Measurements from ENCODE around the gene LRPPRC.
"Not testable (repeated sequence)": the region's sequence is repeated elsewhere in the genome, so short reads cannot be mapped to it uniquely, and the experiment has no call there.

Gene LRPPRC

DNA sequence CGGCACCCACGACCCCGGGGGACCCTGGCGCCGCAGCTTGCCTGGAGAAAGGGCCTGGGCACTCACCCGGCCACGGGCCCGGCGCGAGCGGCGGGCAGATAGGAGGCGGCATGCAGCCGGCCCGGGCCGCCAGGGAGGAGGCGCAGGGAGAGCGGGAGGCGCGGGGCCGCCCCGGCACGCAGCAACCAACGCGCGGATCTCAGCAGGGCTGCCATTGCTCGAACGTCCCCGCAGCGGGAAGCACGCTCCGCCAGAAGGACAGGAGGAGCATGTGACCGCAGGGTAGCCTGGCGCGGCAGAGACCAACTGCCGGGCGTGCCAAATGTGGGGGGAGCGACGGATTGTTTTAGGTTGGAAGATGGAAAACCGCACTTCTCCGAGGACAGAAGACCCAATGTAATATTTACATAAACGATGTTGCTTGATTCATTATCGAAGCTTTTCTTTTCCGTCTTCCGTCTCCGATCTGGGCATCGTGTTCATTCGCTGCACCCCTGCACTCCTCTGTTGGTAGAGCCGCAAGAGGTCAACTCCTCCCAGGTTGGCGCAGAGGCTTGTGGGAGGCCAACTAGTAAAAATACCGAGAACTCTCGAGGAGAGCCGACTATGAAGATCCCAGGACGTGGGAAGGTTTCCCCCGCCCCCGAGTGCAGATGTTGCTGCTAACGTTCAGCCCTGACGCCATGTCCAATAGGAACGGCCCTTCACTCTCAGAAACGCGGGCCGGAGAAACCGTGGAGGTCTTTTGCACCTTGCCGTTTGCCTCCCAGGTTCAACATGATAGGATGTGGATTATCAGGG is at the start of gene LRPPRC:
Gene LRPPRC, minus strand, starts transcription at position 257 of the 801 bp plus-strand sequence. Its CDS starts 42 bp downstream, at position 215.
- peak; percentile 85 for DNase-seq

DNA sequence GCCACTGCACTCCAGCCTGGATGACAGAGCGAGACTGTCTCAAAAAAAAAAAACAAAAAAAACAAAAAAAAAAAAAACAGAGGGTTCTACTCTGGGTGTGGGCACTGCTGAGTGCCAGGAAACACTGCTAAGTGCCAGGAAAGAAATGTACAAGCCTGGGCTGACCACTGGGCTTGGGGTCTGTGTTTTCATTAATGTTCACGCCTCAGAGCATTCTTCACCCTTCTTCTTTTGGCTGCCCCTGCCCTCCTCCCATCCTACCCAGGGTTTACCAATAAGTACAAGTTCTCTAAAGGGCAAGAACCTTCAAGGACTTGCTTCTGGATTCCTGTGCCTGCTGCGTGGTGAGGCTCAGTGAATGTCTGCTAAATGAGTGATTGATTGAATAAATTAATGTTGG is 49.3 kb upstream of the LRPPRC start:
- DNase-seq = no peak

- peak; percentile 68 for DNase-seq
Observed at GRCh38 chr2:44044281-44044720, 48.5 kb upstream of the LRPPRC start.

GRCh38 chr2:44040365-44040764 is 44.6 kb upstream of the LRPPRC start:
- no peak for DNase-seq

DNA sequence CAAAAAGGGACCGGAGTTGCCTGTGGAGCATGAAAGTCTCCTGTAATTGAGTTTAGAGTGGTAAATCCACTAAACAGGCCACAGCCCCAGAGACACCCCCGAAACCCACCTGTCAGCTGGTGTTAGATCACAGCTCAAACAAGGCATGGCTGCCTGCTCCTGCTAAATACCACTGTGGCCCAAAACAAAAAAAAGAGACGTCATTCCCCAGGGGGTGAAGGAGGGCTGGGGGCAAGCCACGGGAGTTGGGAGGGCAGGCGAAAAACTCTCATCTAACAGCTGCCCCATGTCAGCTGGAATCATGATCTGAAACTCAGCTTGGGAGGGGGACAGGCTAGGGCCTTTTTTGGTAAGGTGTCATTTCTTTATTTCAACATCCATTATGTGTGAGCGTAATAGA is 42.5 kb upstream of the LRPPRC start:
- DNase-seq = no peak

DNA sequence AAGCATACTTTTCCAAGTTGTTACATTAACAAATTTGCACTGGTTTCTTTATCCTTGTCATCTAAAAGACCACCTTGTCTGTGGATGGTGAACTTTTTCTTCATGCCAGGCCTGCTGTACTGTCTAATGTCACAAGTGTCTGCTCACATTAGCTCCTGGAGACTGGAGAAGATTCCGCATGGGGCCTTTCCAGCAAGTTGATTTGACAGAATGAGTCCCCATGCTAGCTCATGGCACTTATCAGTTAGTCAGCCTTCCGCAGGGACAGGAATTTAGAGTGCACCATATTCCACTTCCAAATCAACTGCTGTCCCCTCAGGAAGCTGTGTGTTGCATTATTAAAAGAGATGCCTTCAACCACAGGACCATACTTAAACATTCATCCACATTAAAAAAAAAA is 41.4 kb upstream of the LRPPRC start:
- DNase-seq = no peak

- no peak for DNase-seq
Observed at GRCh38 chr2:44033947-44034346, 38.2 kb upstream of the LRPPRC start.

DNA sequence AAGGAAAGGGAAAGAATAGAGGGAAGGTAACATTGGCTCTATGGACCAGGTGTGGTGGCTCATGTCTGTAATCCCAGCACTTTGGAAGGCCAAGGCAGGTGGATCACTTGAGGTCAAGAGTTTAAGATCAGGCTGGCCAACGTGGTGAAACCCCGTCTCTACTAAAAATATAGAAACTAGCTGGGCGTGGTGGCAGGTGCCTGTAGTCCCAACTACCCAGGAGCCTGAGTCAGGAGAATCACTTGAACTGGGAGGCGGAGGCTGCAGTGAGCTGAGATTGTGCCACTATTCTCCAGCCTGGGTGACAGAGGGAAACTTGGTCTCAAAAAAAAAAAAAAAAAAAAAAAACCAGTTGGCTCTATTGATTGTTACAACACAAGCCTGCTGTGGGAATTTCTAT is 31.3 kb upstream of the LRPPRC start:
- not testable (repeated sequence) for DNase-seq

DNA sequence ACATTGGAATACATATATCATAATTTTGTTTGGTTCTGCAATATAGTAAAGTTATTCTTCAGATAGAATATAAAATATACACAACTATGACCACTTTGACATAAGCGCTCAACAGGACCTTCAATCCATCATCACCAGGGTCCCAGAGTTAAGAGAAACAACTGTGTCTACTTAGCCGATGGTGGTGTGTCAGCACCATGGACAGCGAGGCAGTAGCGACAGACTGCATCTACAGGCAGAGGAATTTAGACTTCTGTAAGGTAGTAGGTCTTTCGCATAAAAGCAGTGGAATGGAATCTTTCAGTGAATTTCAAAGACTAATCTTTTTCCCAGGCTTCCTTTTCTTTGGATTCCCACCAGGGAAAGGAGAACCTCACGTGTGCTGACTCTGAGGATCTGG is 20.5 kb upstream of the LRPPRC start:
- DNase-seq = peak; percentile 11

GRCh38 chr2:44015239-44015638 is 19.4 kb upstream of the LRPPRC start:
- no peak for DNase-seq

- not testable (repeated sequence) for DNase-seq
Observed at GRCh38 chr2:44013205-44013604, 17.4 kb upstream of the LRPPRC start.

GRCh38 chr2:44010266-44010665 is 14.5 kb upstream of the LRPPRC start:
- DNase-seq = no peak

GRCh38 chr2:44009136-44009735 is 13.4 kb upstream of the LRPPRC start:
- no peak for DNase-seq

- no peak for DNase-seq
Observed at GRCh38 chr2:44005846-44006245, 10.1 kb upstream of the LRPPRC start.

DNA sequence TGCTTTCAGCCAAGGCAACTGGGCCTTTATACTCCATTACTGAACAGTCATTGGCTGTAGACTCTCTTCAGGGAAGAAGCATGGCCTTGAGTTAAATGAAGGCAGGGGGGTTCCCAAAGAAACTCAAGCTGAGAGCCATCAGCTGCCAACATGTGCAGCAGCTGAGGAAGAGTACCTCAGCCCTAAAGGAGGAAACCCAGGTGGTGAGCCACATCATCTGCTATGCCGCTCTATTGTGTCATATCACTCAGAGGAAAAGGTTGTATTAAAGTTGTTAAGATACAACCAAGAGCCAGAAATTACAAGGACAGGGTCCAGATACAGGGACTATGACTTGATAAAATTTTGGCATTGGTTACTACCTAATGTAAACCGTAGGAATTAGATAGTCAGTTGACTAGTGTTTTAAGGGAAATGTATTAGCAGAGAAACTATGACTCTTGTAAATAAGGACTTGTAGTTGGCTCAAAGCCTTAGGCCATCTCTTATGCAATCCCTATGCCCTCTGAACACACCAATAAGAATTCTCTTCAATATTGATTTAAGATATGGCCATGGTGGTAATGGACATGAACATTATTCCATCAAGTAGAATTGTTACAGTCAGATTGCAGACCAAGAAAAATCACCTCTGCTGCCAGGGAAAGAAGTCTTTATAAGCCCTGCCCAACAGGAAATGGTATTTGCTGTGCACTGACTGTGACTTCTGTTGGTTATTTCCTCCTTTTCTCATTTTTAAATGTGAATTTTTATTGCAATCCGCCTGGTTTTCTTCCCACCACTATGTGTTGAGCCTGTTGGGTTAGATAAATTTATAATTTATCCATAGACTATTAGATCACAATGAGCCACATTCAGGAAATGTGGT is 9.2 kb upstream of the LRPPRC start:
- DNase-seq = no peak

- DNase-seq = no peak
Observed at GRCh38 chr2:44001716-44002115, 5.9 kb upstream of the LRPPRC start.

GRCh38 chr2:43998263-43998662 is 2.5 kb upstream of the LRPPRC start:
- DNase-seq = no peak

- no peak for DNase-seq
Observed at GRCh38 chr2:43993437-43993836, 2.4 kb downstream of the LRPPRC start.

GRCh38 chr2:43989545-43989944 is 6.2 kb downstream of the LRPPRC start:
- no peak for DNase-seq

DNA sequence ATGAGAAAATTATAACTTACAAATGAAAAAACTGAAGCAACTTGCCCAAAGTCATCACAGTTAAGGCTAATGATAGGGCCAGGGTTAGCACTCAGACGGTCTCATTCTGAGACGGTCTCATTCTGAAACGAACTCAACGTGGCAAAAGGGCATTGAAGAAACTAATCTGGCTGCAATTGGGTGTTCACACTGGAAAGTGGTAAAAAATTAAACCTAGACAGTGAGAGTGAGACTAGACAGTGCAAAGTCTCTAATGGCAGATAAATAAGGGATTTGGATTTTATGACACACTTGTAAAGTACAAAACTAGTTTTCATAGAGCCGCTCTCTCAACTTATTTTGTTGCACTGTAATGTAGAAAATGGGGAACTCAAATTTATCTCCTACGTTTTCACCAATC is 9.2 kb downstream of the LRPPRC start:
- DNase-seq = no peak

GRCh38 chr2:43985359-43985758 is 10.4 kb downstream of the LRPPRC start:
- no peak for DNase-seq

- DNase-seq = no peak
Observed at GRCh38 chr2:43984533-43984932, 11.3 kb downstream of the LRPPRC start.

GRCh38 chr2:43980902-43981301 is 14.9 kb downstream of the LRPPRC start:
- no peak for DNase-seq

All from T1000 (cell line).